Neural crest cell (in vitro differentiated cells): ENCODE results near the gene SUFU. TPM values are rescaled to one million over a fixed set of nuclear protein-coding genes. Genes with fewer than 3 reads are reported as not detected.
A peak's percentile ranks its signal among the peaks of the same experiment; 100 is the strongest.

Experiments
- DNase-seq: peaks from one replicate; pipeline ENCODE4 v3.0.0; 2021; ENCODE audit warnings: low read depth, mixed read lengths, low spot score
- H3K27ac Mint-ChIP-seq: one replicate; pipeline ENCODE4 v1.8.0; 2021; ENCODE audit warnings: mild to moderate bottlenecking, mixed read lengths; ENCODE audit not compliant: unreplicated experiment
- H3K27me3 Mint-ChIP-seq: 2 replicates; pipeline ENCODE4 v1.8.0; 2021; ENCODE audit warnings: low read depth, mild to moderate bottlenecking, mixed read lengths
- H3K36me3 Mint-ChIP-seq: 2 replicates; pipeline ENCODE4 v1.8.0; 2021; ENCODE audit warnings: low read depth, mild to moderate bottlenecking, mixed read lengths
- H3K4me1 Mint-ChIP-seq: 2 replicates; pipeline ENCODE4 v1.8.0; 2021; ENCODE audit warnings: mixed read lengths
- H3K4me3 Mint-ChIP-seq: one replicate; pipeline ENCODE4 v1.8.0; 2021; ENCODE audit warnings: mild to moderate bottlenecking, mixed read lengths
- H3K9me3 Mint-ChIP-seq: 2 replicates; pipeline ENCODE4 v1.8.0; 2021; ENCODE audit warnings: mixed read lengths
- total RNA-seq: library from RNA; stranded (reverse); gene quantifications from 2 replicates; pipeline ENCODE4 v1.2.1, GENCODE V29; 2021
- TF ChIP-seq, protein P1 (sequence below): fragments of 200-600 bp; sonication (generic); conservative IDR thresholded peaks from 2 replicates; pipeline ENCODE4 v1.5.0; 2021; ENCODE audit warnings: antibody characterized with exemption, mild to moderate bottlenecking

The SUFU gene
- total RNA-seq, 1 donor from 2014 or later, result 27.1 TPM

DNA sequence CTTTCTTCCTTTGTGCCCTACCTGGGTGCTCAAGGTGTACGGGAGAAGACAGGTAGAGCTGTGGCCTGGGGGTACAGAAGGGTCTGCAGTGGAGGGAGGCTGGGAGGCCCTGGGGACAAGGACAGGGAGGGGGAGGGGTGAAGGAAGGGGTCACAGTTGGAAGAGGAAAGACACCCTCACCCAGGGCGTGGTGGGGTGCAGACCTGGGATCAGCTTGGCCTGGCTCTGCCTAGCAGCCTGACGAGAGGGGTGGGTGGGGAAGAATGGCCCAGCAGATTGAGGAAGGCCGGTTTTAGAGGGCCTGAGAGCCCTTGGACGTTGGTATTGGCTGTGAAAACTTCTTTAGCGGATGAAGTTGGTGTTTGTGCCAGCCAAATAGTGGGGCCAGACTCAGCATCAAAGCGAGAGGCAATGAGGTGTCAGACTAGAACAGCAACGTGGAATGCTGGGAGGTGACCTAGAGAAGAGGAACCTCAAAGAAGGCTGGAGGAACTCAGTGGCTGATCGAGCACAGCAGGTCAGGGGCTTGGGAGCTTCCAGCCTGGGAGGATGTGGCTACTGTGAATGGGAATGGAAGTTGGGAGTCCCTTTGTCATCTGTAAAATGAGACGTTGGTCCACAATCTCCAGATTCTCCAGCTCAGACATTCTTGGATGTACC, 122.4 kb downstream of the SUFU start:
- Mint-ChIP-seq H3K4me3 (peak overlapping the region; percentile 27), H3K9me3 (no peaks in the 10 kb centered on the region), H3K27ac (peak overlapping the region; percentile 86), H3K36me3 (peaks cover 8% of the 10 kb centered on the region), H3K27me3 (no peaks in the 10 kb centered on the region), H3K4me1 (peaks cover 63% of the 10 kb centered on the region)
- no peak for DNase-seq
- TF ChIP-seq, protein P1, sequence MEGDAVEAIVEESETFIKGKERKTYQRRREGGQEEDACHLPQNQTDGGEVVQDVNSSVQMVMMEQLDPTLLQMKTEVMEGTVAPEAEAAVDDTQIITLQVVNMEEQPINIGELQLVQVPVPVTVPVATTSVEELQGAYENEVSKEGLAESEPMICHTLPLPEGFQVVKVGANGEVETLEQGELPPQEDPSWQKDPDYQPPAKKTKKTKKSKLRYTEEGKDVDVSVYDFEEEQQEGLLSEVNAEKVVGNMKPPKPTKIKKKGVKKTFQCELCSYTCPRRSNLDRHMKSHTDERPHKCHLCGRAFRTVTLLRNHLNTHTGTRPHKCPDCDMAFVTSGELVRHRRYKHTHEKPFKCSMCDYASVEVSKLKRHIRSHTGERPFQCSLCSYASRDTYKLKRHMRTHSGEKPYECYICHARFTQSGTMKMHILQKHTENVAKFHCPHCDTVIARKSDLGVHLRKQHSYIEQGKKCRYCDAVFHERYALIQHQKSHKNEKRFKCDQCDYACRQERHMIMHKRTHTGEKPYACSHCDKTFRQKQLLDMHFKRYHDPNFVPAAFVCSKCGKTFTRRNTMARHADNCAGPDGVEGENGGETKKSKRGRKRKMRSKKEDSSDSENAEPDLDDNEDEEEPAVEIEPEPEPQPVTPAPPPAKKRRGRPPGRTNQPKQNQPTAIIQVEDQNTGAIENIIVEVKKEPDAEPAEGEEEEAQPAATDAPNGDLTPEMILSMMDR, result no peak

DNA sequence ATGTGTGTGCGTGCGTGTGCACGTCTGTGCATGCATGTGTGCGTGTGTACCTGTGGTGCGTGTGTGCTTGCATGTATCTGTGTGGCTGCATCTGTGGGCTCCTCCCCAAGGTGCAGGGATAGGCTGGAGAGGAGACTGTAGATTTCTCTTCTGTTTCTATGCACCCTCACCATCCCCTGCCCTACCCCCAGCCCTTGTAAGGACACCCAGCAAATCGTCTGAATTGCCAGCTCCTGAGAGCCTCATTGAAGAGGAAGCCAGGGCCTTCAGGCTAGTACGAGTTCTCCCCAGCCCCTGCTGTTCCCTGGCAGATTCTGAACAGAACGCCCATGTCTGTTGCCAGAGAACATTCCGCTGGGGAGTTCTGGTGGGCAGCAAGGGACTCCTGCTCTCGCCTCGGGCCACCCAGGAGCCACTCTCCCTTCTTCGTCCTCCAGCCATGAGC, 123.5 kb downstream of the SUFU start:
- Mint-ChIP-seq H3K27me3 (no peaks in the 10 kb centered on the region), H3K4me3 (peak overlapping the region; percentile 62), H3K36me3 (peaks cover 9% of the 10 kb centered on the region), H3K4me1 (peaks cover 72% of the 10 kb centered on the region), H3K9me3 (no peaks in the 10 kb centered on the region), H3K27ac (peak overlapping the region; percentile 97)
- TF ChIP-seq, protein P1, result no peak
- DNase-seq, result no peak

GRCh38 chr10:102627736-102628293, 124.0 kb downstream of the SUFU start:
- Mint-ChIP-seq H3K27me3 (no peaks in the 10 kb centered on the region), H3K27ac (peak overlapping the region; percentile 97), H3K4me3 (peak overlapping the region; percentile 62), H3K36me3 (peaks cover 9% of the 10 kb centered on the region), H3K9me3 (no peaks in the 10 kb centered on the region), H3K4me1 (peaks cover 77% of the 10 kb centered on the region)
- DNase-seq, result no peak
- TF ChIP-seq, protein P1, result no peak

- no peak for DNase-seq
- TF ChIP-seq, protein P1, result no peak
- Mint-ChIP-seq H3K36me3 (peaks cover 9% of the 10 kb centered on the region), H3K27ac (no peak overlapping the region), H3K9me3 (no peaks in the 10 kb centered on the region), H3K4me3 (no peak overlapping the region), H3K27me3 (no peaks in the 10 kb centered on the region), H3K4me1 (peaks cover 84% of the 10 kb centered on the region)
Observed at GRCh38 chr10:102628451-102628911, 124.7 kb downstream of the SUFU start.

DNA sequence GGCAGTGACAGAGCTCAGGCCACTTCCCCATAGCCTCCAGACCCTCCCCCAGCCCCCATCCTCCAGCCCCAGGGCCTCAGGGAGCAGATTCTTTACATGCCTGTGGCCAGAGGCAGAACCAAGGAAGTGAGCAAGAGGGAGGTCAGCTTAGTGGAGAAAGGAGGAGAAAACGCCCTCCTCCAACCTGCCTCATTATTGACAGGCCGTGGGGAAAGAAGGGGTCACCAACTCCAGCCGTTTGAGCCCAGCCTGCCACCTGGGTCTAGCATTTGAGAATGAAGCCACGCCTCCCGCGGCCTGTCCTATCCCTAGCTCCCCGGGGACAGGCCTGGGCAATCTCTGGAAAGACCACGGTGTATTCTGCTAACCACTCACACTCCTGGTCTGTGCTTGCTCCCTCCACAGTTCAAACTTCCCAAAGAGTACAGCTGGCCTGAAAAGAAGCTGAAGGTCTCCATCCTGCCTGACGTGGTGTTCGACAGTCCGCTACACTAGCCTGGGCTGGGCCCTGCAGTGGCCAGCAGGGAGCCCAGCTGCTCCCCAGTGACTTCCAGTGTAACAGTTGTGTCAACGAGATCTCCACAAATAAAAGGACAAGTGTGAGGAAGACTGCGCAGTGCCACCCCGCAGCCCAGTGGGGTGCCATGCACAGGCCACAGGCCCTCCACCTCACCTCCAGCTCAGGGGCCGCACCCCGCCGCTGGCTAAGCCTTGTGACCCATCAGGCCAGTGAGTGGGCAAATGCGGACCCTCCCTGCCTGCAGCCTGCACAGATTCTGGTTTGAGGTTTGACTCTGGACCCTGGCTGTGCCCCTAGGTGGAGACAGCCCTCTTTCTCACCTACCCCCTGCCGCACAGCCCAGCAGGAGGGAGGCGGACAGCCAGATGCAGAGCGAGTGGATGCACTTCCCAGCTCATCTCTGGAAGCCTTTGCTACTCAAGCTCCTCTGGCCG, 126.2 kb downstream of the SUFU start:
- Mint-ChIP-seq H3K4me3 (peak overlapping the region; percentile 67), H3K4me1 (peaks cover 82% of the 10 kb centered on the region), H3K27ac (peak overlapping the region; percentile 89), H3K27me3 (no peaks in the 10 kb centered on the region), H3K9me3 (no peaks in the 10 kb centered on the region), H3K36me3 (peaks cover 5% of the 10 kb centered on the region)
- TF ChIP-seq, protein P1, result no peak
- DNase-seq, result no peak
